Measurements from ENCODE around the gene BRF1.

DNA sequence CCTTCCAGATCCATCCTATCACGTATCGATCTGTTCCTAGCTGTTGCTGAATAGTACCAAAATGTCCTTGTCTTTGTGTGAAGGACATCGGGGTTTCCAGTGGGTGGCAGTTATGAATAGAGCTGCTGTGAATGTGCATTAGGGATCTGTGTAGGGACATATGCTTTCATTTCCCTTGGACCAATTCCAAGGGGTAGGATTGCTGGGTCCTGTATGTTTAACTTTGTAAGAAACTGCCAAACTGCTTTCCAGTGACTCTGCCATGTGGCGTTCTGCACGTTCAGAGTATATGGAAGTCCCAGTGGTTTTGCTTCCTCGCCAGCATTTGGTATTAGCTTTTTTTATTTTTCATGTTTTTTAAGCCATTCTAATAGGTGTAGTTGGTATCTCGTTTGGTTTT lies 42.4 kb upstream of the BRF1 start:
- TF ChIP-seq CTCF (conservative IDR thresholded peaks at IDR 0.05; ENCODE audit: low read length) (no peak), EZH2phosphoT487 (IDR thresholded peaks at IDR 0.05; ENCODE audit: borderline replicate concordance, low read depth, low read length) (no peak)

All from OCI-LY7 (cell line).